ENCODE data around the gene SORBS2.

Gene SORBS2

GRCh38 chr4:185748901-185749390 lies 63.0 kb downstream of the SORBS2 start:
- in situ Hi-C loops (cut with MboI; ENCODE audit: low pct_unique_long_range_greater_than_20kb, low sequenced_read_pairs) = no loop called here
- DNase-seq = no peak

DNA sequence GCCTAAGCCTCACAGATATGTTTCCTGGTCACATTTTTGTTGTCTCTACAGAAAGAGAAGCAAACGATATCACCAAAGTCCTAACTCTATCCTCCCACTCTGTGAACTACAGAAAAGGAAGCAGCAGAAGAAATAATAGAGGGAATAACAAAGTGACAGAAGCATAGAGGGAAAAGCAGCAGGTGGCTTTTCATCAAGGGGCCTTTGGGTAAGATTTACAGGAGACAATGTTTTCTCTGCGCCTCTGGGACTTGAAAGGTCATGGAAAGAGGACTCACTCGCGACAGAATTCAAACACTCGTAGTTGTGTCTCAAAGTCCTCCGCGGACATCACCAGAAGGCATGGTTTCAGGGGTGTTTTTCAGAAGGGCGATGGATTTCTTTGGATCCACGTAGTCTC lies 66.1 kb downstream of the SORBS2 start:
- in situ Hi-C loops (cut with MboI; ENCODE audit: low pct_unique_long_range_greater_than_20kb, low sequenced_read_pairs) = no loop called here
- DNase-seq = no peak

GRCh38 chr4:185744946-185745345 lies 67.0 kb downstream of the SORBS2 start:
- in situ Hi-C loops (cut with MboI; ENCODE audit: low pct_unique_long_range_greater_than_20kb, low sequenced_read_pairs) = no loop called here

DNA sequence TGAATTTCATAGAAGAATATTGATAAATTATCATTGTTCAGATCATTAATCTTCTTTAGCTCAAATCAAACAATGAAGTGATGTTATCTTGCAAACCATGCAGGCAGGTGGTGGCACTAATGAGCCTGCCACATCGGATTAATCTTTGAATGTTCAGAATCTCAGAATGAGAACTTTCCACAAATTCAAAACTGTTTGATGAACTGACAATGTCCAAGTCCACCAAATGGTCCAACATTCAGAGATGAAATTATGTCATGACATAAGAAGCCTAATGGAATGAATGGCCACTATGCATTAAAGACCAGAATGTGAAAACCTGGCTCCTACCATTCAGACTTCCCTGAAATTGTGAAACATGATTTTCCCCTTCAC lies 67.5 kb downstream of the SORBS2 start:
- in situ Hi-C loops (cut with MboI; ENCODE audit: low pct_unique_long_range_greater_than_20kb, low sequenced_read_pairs) = no loop called here
- no peak for DNase-seq

More at GRCh38 chr4:185744946-185745345, 67.0 kb downstream of the SORBS2 start:
- no peak for DNase-seq

DNA sequence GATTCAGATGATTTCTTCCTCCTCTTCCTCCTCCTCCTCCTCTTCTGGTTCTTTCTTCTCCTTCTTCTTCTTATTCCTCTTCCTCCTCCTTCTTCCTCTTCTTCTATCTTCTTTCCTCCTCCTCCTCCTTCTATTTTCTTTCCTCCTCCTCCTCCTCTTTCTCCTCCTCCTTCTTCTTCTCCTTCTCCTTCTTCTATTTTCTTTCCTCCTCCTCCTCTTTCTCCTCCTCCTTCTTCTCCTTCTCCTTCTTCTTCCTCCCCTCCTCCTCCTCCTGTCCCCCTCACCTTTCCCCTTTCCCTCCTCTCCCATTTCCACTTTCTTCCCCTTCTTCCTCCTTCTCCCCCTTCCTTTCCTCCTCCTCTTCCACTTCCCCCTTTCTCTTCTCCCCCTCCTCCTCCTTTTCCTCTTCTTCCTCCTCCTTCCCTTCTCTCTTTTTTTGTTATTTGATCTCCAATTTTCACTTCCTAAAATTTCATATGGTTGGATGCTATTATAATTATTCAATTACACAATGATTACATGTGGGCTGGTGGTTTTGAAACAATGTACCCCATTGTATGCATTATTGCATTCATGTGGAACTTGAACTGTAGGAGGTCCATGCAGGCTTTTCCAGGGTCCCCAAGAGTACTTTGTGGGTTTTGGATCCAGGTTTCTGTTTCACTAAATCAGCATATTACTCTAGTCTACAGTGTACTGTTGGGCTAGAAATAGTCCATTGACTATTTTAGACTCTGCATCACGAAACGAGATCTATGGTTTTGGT lies 68.1 kb downstream of the SORBS2 start:
- in situ Hi-C loops (cut with MboI; ENCODE audit: low pct_unique_long_range_greater_than_20kb, low sequenced_read_pairs) = no loop called here
- DNase-seq = no peak

DNA sequence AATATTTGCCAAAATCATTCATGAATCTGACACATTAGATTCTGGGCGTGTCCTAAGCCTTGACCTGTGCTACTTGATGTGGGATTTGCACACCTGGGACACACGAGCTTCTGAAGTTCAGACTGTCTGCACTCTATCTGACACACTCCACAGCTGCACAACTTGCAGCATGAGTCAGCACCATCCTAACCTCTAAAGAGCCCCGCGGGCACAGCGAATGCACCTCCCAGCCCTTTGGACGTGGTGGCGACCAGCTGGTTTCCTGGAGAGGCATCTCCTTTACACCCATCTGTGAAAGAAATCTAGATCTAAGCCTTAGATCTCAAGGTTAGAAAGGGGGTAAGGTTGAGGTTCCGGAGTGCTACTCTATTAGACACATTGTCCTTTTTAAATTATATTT lies 69.2 kb downstream of the SORBS2 start:
- no peak for DNase-seq
- in situ Hi-C loops (cut with MboI; ENCODE audit: low pct_unique_long_range_greater_than_20kb, low sequenced_read_pairs) = no loop called here

DNA sequence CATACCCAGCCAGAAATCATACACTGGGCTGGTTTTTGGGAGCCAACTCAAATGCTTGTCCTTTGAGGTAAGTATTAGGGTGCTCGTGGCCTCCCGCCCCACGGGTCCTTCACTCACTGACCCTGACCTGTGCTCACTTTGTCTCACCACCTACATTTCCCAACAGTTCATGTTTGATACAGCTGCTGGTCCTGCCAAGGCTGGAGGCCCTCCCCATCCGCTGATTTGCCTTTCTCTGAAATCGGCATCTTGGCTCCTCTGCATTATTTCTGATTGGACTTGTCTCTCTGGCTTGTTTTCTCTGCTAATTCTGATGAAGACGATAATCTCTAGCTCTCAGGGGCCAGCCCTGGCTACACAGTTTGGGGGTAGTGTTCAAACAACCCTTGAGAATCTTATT lies 70.2 kb downstream of the SORBS2 start:
- DNase-seq = no peak
- in situ Hi-C loops (cut with MboI; ENCODE audit: low pct_unique_long_range_greater_than_20kb, low sequenced_read_pairs) = no loop called here

- in situ Hi-C loops (cut with MboI; ENCODE audit: low pct_unique_long_range_greater_than_20kb, low sequenced_read_pairs) = no loop called here
- no peak for DNase-seq
Observed at GRCh38 chr4:185740471-185740873, 71.5 kb downstream of the SORBS2 start.

- in situ Hi-C loops (cut with MboI; ENCODE audit: low pct_unique_long_range_greater_than_20kb, low sequenced_read_pairs) = no loop called here
Observed at GRCh38 chr4:185738820-185739219, 73.2 kb downstream of the SORBS2 start.

GRCh38 chr4:185738038-185738552 lies 73.9 kb downstream of the SORBS2 start:
- no peak for DNase-seq
- in situ Hi-C loops (cut with MboI; ENCODE audit: low pct_unique_long_range_greater_than_20kb, low sequenced_read_pairs) = no loop called here

More at GRCh38 chr4:185738820-185739219, 73.2 kb downstream of the SORBS2 start:
- no peak for DNase-seq

- no peak for DNase-seq
Observed at GRCh38 chr4:185737489-185738037, 74.4 kb downstream of the SORBS2 start.

DNA sequence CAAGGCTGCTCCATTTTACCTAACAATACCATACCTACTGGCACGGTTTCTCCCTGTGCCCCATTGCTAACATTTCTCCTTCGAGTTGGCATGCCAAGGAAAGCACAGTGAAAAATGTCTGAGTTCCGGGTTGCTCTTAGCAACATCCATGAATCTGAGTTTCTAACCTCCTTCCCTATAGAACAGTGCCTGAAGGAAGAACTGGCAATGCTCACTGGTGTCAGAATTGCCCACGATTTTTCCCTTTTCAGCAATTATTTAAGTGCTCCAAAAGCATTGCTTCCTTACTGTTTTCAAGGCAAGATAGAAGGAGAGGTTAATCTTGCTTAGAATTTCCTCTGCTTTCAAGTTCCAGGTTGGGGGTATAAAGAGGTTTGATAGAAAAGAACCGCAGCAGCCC lies 75.1 kb downstream of the SORBS2 start:
- in situ Hi-C loops (cut with MboI; ENCODE audit: low pct_unique_long_range_greater_than_20kb, low sequenced_read_pairs) = no loop called here
- no peak for DNase-seq

More at GRCh38 chr4:185737489-185738037, 74.4 kb downstream of the SORBS2 start:
- in situ Hi-C loops (cut with MboI; ENCODE audit: low pct_unique_long_range_greater_than_20kb, low sequenced_read_pairs) = no loop called here

DNA sequence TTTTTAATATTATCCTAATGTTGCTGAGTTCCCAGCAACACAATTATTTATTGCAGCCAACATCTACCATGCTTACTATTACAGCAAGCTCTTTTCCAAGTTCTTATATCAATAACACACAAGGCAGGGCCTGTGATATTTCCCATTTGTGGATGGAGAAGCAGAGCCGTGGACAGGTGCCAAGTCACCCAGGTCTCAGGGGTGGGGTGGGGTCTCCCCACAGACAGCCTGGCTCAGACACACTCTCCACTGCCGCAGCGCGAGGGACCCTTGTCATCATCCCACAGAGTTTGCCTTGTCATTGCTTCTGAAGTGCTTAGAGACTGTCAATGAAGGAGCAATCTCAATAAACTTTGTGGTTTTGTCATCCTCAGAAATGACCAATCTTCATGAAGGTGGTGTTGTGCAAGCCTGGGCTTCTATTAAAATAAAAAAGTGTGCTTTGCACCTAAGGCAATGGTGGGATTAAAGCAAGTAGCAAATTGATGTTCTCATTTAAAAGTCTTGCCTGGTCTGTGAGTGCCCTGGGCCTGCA lies 76.1 kb downstream of the SORBS2 start:
- in situ Hi-C loops (cut with MboI; ENCODE audit: low pct_unique_long_range_greater_than_20kb, low sequenced_read_pairs) = no loop called here

DNA sequence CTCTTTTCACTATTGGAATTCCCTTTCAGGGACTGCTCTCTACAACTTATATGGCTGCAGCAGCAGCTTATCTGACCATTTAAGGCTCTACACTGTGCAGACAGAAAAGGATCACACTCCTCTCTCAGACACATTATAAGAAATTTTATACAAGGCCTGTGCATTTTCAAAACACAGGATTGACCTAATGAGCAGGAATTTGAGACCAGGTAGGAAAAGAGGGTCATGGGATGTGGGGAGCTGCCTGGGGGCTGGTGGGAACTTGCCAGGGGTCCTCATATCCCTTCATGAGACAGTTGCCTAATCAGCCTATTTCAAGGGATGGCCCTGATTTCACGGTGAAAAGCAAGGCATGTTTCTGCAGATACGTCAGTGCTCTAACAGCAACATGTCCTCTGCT lies 77.1 kb downstream of the SORBS2 start:
- DNase-seq = no peak
- in situ Hi-C loops (cut with MboI; ENCODE audit: low pct_unique_long_range_greater_than_20kb, low sequenced_read_pairs) = no loop called here

More for the DNA sequence above, 76.1 kb downstream of the SORBS2 start:
- no peak for DNase-seq

DNA sequence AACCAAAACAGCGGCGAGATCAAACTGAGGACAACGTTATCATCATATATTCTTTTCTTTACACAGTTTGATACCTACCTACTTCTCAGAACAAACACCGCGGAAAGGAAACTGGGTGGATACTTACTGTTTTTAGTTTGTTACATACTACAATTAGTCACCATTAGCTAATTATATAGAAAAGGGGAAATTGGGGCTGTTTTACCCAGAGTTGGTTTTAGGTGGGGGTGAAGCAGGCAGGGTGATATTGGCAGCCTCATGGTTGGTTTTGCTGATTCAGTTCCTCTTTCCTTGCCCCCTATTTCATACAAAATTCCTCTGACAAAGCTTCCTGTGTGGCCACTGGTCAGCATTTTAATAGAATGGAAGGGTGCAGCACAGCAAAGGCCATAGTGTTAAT lies 77.8 kb downstream of the SORBS2 start:
- in situ Hi-C loops (cut with MboI; ENCODE audit: low pct_unique_long_range_greater_than_20kb, low sequenced_read_pairs) = no loop called here
- DNase-seq = peak; percentile 2

- in situ Hi-C loops (cut with MboI; ENCODE audit: low pct_unique_long_range_greater_than_20kb, low sequenced_read_pairs) = no loop called here
- no peak for DNase-seq
Observed at GRCh38 chr4:185730849-185731608, 81.0 kb downstream of the SORBS2 start.

DNA sequence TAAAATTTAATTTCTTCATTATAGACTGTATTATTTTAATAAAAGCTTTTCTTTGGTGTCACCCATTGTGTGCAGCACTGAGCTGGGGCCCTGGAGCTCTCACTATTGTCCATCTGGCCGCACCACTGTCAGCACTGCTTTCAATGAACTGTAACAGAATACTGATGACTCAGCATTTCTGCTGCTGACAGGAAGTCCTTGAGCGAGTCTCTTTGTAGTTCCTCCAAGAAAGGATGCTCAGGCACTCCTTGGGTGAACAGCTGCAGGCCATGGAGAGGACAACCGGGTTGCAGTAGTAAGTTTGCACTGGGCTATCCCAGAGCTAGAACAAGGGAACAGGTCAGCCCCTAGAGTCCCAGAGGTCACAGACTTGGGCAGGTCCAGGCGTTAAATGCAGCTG lies 81.6 kb downstream of the SORBS2 start:
- DNase-seq = no peak
- in situ Hi-C loops (cut with MboI; ENCODE audit: low pct_unique_long_range_greater_than_20kb, low sequenced_read_pairs) = no loop called here

DNA sequence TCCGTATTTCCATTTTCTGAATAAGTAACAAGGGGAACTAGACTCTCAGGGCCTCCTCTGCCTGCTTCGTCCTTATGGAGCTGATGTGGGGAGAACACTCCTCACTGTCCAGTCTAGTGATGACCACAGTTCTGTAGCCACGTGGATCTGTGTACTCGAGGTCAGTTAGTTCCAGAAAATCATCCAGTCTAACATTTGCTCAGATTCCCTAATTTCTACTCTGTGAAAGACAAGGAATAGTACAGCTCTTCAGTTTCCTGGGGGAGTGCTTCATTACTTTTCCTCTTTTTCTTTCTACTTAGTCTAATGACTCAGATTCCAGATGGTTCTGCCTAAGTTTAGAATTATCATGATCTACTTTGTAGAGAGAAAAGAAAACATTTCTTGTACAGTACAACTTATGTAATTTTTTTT lies 82.6 kb downstream of the SORBS2 start:
- in situ Hi-C loops (cut with MboI; ENCODE audit: low pct_unique_long_range_greater_than_20kb, low sequenced_read_pairs) = no loop called here
- DNase-seq = no peak

DNA sequence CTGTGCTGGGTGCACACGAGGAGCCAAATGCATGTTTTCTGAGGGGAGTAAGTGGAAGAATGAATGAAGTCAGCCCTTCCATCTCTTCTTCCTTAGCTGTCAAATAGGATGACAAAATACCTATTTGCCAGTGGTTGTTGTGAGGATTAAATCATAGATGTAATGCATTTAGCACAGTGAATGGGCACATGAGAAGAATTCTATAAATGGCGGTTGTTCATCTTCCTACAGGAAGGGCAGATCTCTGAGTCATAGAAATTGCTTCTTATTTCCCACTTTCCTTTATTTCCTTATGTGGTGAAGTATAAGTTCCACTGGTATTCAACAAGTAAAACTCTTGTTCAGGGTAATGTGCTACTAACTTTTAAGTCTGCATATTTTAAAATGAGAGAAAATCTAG lies 83.1 kb downstream of the SORBS2 start:
- in situ Hi-C loops (cut with MboI; ENCODE audit: low pct_unique_long_range_greater_than_20kb, low sequenced_read_pairs) = no loop called here
- DNase-seq = no peak

DNA sequence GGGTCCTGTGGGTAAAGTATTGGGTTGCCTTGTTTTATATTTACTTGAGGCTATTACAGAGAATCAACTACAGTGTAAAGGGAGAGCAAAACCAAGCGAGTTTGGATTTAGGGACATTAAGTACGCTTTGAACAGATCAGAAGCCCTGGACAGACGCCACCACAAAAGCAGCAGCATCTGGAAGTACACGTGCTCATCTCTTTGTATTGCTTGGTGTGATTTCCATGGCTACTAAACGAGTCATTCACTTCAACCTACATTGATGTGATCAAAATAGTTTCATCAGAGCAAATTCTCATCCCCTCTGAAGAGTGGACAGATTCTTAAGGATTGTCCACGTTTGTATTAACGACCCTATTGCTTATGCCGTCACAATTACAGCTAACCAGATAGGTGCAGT lies 85.1 kb downstream of the SORBS2 start:
- in situ Hi-C loops (cut with MboI; ENCODE audit: low pct_unique_long_range_greater_than_20kb, low sequenced_read_pairs) = no loop called here
- no peak for DNase-seq

All from KBM-7 (cell line).